Ishikawa (cell line): ENCODE results near the gene PRKN.

Source experiments
- CEBPB ChIP-seq: IDR thresholded peaks from 2 replicates; pipeline ENCODE4 v1.6.1; 2012
- CREB1 ChIP-seq: IDR thresholded peaks from 2 replicates; pipeline ENCODE4 v1.6.1; 2012; ENCODE audit warnings: low read depth
- EGR1 ChIP-seq: IDR thresholded peaks from 2 replicates; pipeline ENCODE4 v1.6.1; 2012
- EP300 ChIP-seq: IDR thresholded peaks from 2 replicates; pipeline ENCODE4 v1.6.1; 2012; ENCODE audit warnings: borderline replicate concordance
- FOXM1 ChIP-seq: IDR thresholded peaks from 2 replicates; pipeline ENCODE4 v1.6.1; 2012; ENCODE audit warnings: low read depth, borderline replicate concordance
- MAX ChIP-seq: IDR thresholded peaks from 2 replicates; pipeline ENCODE4 v1.6.1; 2012
- NFIC ChIP-seq: IDR thresholded peaks from 2 replicates; pipeline ENCODE4 v1.6.1; 2012
- RAD21 ChIP-seq: IDR thresholded peaks from 2 replicates; pipeline ENCODE4 v1.6.1; 2012; ENCODE audit warnings: low read depth
- TAF1 ChIP-seq: IDR thresholded peaks from 2 replicates; pipeline ENCODE4 v1.6.1; 2012; ENCODE audit warnings: low read depth, mild to moderate bottlenecking
- TCF12 ChIP-seq: IDR thresholded peaks from 2 replicates; pipeline ENCODE4 v1.6.1; 2012; ENCODE audit warnings: low read depth
- TEAD4 ChIP-seq: IDR thresholded peaks from 2 replicates; pipeline ENCODE4 v1.6.1; 2012
- YY1 ChIP-seq: IDR thresholded peaks from 2 replicates; pipeline ENCODE4 v1.6.1; 2012; ENCODE audit warnings: low read depth
- ZBTB7A ChIP-seq: IDR thresholded peaks from 2 replicates; pipeline ENCODE4 v1.6.1; 2012; ENCODE audit warnings: low read depth
- TF ChIP-seq, protein P1 (sequence below): IDR thresholded peaks from 2 replicates; pipeline ENCODE4 v1.6.1; 2012
- TF ChIP-seq, protein P2 (sequence below): IDR thresholded peaks from 2 replicates; pipeline ENCODE4 v1.6.1; 2012; ENCODE audit warnings: low read depth, mild to moderate bottlenecking

Gene PRKN

GRCh38 chr6:161654209-161654608 lies 1073.4 kb downstream of the PRKN start:
- TF ChIP-seq, protein P1, sequence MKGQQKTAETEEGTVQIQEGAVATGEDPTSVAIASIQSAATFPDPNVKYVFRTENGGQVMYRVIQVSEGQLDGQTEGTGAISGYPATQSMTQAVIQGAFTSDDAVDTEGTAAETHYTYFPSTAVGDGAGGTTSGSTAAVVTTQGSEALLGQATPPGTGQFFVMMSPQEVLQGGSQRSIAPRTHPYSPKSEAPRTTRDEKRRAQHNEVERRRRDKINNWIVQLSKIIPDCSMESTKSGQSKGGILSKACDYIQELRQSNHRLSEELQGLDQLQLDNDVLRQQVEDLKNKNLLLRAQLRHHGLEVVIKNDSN = no peak
- no peak for TF ChIP-seq CEBPB
- TF ChIP-seq FOXM1 = no peak
- TF ChIP-seq TCF12 = no peak
- TF ChIP-seq TEAD4 = no peak
- TF ChIP-seq ZBTB7A = no peak
- TF ChIP-seq CREB1 = no peak
- TF ChIP-seq, protein P2, sequence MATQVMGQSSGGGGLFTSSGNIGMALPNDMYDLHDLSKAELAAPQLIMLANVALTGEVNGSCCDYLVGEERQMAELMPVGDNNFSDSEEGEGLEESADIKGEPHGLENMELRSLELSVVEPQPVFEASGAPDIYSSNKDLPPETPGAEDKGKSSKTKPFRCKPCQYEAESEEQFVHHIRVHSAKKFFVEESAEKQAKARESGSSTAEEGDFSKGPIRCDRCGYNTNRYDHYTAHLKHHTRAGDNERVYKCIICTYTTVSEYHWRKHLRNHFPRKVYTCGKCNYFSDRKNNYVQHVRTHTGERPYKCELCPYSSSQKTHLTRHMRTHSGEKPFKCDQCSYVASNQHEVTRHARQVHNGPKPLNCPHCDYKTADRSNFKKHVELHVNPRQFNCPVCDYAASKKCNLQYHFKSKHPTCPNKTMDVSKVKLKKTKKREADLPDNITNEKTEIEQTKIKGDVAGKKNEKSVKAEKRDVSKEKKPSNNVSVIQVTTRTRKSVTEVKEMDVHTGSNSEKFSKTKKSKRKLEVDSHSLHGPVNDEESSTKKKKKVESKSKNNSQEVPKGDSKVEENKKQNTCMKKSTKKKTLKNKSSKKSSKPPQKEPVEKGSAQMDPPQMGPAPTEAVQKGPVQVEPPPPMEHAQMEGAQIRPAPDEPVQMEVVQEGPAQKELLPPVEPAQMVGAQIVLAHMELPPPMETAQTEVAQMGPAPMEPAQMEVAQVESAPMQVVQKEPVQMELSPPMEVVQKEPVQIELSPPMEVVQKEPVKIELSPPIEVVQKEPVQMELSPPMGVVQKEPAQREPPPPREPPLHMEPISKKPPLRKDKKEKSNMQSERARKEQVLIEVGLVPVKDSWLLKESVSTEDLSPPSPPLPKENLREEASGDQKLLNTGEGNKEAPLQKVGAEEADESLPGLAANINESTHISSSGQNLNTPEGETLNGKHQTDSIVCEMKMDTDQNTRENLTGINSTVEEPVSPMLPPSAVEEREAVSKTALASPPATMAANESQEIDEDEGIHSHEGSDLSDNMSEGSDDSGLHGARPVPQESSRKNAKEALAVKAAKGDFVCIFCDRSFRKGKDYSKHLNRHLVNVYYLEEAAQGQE = no peak

- TF ChIP-seq, protein P2 = no peak
- TF ChIP-seq NFIC = no peak
- TF ChIP-seq EP300 = no peak
- TF ChIP-seq TAF1 = no peak
- TF ChIP-seq, protein P1 = no peak
- no peak for TF ChIP-seq MAX
- no peak for TF ChIP-seq CEBPB
- TF ChIP-seq FOXM1 = no peak
These were observed 1075.6 kb downstream of the PRKN start for GRCh38 chr6:161651949-161652348.

DNA sequence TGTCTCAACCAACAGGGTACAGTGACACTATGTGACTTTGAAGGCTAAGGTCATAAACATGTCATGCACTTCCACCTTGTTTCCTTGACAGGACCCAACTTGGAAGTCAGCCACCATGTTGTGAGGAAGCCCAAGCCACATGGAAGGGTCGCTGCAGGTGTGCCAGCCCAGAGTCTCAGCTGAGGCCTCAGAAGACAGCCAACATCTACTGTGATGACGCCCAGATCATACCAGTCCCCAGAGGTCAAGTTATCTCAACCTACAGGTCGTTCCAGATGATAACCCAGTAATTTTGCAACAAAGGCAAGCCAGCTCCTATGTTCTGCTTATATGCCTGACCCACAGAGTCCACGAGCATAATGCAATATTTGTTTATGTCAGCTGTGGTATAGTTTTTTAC lies 1077.7 kb downstream of the PRKN start:
- TF ChIP-seq NFIC (no peak), ZBTB7A (no peak), RAD21 (no peak), CEBPB (no peak), YY1 (no peak), MAX (no peak), EGR1 (no peak), TCF12 (no peak)
- TF ChIP-seq, protein P1 = no peak
- TF ChIP-seq, protein P2 = no peak

DNA sequence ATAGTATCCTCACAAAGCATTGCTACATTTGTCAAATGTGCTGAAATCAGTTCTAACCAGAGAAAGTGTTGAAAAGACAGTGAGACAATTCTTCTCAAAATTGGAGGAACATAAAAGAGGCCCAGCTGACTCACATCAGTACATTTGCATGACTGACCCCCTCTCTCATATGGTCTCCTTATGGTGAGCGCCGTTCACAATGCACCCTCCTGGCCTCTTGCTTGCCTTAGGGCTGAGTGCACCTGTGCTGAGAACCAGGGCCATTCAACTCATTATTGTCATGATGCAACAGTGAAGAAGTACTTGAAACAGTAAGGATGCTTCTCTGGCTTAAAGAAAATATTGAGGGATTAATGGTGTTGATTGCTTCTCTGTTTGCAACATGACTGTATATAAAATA lies 1078.5 kb downstream of the PRKN start:
- TF ChIP-seq TCF12 = no peak
- no peak for TF ChIP-seq CREB1
- TF ChIP-seq YY1 = no peak
- TF ChIP-seq MAX = no peak
- no peak for TF ChIP-seq ZBTB7A
- no peak for TF ChIP-seq FOXM1
- TF ChIP-seq NFIC = no peak
- TF ChIP-seq RAD21 = no peak
- TF ChIP-seq, protein P2 = no peak
- no peak for TF ChIP-seq CEBPB
- TF ChIP-seq EP300 = no peak
